HepG2 (cell line): ENCODE data around the gene CD200.

ENCODE experiments used
- ATF3 ChIP-seq: sonication (generic); formaldehyde crosslinking; IDR thresholded peaks from 2 replicates; pipeline ENCODE4 v1.4.0; 2020; ENCODE audit warnings: missing genetic modification reagents
- BRCA1 ChIP-seq: sonication (generic); formaldehyde crosslinking; IDR thresholded peaks from 2 replicates; pipeline ENCODE4 v1.4.0; 2020; ENCODE audit warnings: missing genetic modification reagents
- ELF3 ChIP-seq: IDR thresholded peaks from 2 replicates; pipeline ENCODE4 v1.6.1; 2016; ENCODE audit warnings: missing genetic modification reagents, missing compliant biosample characterization
- FOXJ3 ChIP-seq: sonication (generic); formaldehyde crosslinking; IDR thresholded peaks from 2 replicates; pipeline ENCODE4 v1.4.0; 2020; ENCODE audit warnings: missing genetic modification reagents, mild to moderate bottlenecking, borderline replicate concordance
- FOXK2 ChIP-seq: fragments of 450-650 bp; IDR thresholded peaks from 2 replicates; pipeline ENCODE4 v1.6.1; 2016
- HMGXB4 ChIP-seq, 2 experiments: sonication (generic) in 1 of 2; formaldehyde crosslinking in 1 of 2; IDR thresholded peaks; 2 replicates each; pipeline versions ENCODE4 v1.4.0 to v1.6.1; 2018 to 2020; ENCODE audit warnings: missing genetic modification reagents in 2 of 2, borderline replicate concordance in 1 of 2, low read depth in 1 of 2, mild to moderate bottlenecking in 1 of 2, missing biosample characterization in 1 of 2
- HOXA7 ChIP-seq: sonication (generic); formaldehyde crosslinking; IDR thresholded peaks from 2 replicates; pipeline ENCODE4 v1.8.1; 2022; ENCODE audit warnings: mild to moderate bottlenecking, missing genetic modification reagents, moderate library complexity
- IRF1 ChIP-seq: sonication (generic); formaldehyde crosslinking; IDR thresholded peaks from 2 replicates; pipeline ENCODE4 v1.4.0; 2020; ENCODE audit warnings: low read depth, mild to moderate bottlenecking, missing genetic modification reagents
- JUN ChIP-seq: sonication (generic); formaldehyde crosslinking; IDR thresholded peaks from 2 replicates; pipeline ENCODE4 v1.4.0; 2020; ENCODE audit warnings: mild to moderate bottlenecking, missing genetic modification reagents
- MLXIP ChIP-seq: sonication (generic); formaldehyde crosslinking; IDR thresholded peaks from 2 replicates; pipeline ENCODE4 v1.9.0; 2021; ENCODE audit warnings: missing genetic modification reagents, borderline replicate concordance
- TF ChIP-seq, protein P1 (sequence below): sonication (generic); formaldehyde crosslinking; IDR thresholded peaks from 2 replicates; pipeline ENCODE4 v1.5.0; 2020; ENCODE audit warnings: mild to moderate bottlenecking, missing genetic modification reagents, moderate library complexity
- TF ChIP-seq, protein P2 (sequence below): sonication (generic); formaldehyde crosslinking; IDR thresholded peaks from 2 replicates; pipeline ENCODE4 v1.4.0; 2020; ENCODE audit warnings: mild to moderate bottlenecking, missing genetic modification reagents, borderline replicate concordance

DNA sequence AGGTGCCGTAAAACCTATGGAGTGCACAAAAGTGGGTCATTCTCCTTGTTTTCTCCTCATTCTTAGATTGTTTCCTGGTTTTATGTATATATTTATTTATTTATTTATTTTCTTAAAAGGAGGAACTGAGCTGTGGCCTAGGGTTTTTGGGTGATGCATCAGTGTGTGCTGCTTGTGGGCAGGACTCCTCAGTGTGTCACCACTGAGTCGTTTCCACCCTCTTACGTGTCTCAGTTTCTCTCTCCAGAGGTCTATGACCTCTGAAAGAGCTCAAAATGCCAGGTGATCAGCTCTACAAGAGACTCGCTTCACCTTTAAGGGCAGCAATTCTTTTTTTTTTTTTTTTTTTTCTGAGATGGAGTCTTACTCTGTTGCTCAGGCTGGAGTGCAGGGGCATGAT, 72.9 kb downstream of the CD200 start:
- TF ChIP-seq ELF3 (CRISPR knock-in tag), result no peak
- no peak for TF ChIP-seq JUN (CRISPR knock-in tag)
- TF ChIP-seq, protein P1, sequence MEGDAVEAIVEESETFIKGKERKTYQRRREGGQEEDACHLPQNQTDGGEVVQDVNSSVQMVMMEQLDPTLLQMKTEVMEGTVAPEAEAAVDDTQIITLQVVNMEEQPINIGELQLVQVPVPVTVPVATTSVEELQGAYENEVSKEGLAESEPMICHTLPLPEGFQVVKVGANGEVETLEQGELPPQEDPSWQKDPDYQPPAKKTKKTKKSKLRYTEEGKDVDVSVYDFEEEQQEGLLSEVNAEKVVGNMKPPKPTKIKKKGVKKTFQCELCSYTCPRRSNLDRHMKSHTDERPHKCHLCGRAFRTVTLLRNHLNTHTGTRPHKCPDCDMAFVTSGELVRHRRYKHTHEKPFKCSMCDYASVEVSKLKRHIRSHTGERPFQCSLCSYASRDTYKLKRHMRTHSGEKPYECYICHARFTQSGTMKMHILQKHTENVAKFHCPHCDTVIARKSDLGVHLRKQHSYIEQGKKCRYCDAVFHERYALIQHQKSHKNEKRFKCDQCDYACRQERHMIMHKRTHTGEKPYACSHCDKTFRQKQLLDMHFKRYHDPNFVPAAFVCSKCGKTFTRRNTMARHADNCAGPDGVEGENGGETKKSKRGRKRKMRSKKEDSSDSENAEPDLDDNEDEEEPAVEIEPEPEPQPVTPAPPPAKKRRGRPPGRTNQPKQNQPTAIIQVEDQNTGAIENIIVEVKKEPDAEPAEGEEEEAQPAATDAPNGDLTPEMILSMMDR, result no peak
- no peak for TF ChIP-seq ATF3 (CRISPR knock-in tag)
- TF ChIP-seq BRCA1 (CRISPR knock-in tag), result no peak
- no peak for TF ChIP-seq IRF1
- no peak for TF ChIP-seq FOXJ3 (CRISPR knock-in tag)
- no peak for TF ChIP-seq MLXIP
- no peak for TF ChIP-seq FOXK2
- TF ChIP-seq HMGXB4 (CRISPR knock-in tag; IDR thresholded peaks at IDR 0.05; ENCODE audit: borderline replicate concordance in 1 of 2, low read depth in 1 of 2), result no peak
- TF ChIP-seq, protein P2, sequence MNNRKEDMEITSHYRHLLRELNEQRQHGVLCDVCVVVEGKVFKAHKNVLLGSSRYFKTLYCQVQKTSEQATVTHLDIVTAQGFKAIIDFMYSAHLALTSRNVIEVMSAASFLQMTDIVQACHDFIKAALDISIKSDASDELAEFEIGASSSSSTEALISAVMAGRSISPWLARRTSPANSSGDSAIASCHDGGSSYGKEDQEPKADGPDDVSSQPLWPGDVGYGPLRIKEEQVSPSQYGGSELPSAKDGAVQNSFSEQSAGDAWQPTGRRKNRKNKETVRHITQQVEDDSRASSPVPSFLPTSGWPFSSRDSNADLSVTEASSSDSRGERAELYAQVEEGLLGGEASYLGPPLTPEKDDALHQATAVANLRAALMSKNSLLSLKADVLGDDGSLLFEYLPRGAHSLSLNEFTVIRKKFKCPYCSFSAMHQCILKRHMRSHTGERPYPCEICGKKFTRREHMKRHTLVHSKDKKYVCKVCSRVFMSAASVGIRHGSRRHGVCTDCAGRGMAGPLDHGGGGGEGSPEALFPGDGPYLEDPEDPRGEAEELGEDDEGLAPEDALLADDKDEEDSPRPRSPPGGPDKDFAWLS (CRISPR knock-in tag), result no peak
- TF ChIP-seq HOXA7 (CRISPR knock-in tag), result no peak
